GM06990 (cell line): ENCODE results near the gene GRM8.

Source experiments
- DNase-seq: peaks from one replicate; pipeline ENCODE4 v3.0.0-alpha.2; 2011; ENCODE audit not compliant: insufficient read length; ENCODE audit errors: extremely low read depth
- H3K27me3 ChIP-seq: replicated peaks from 2 replicates; pipeline ENCODE4 v1.6.0; 2011; ENCODE audit warnings: low read length; ENCODE audit not compliant: control insufficient read depth, insufficient read depth
- H3K36me3 ChIP-seq: 2 replicates; pipeline ENCODE4 v1.5.1; 2011; ENCODE audit warnings: low read length; ENCODE audit not compliant: control insufficient read depth, insufficient read depth
- H3K4me3 ChIP-seq: replicated peaks from 2 replicates; pipeline ENCODE4 v1.5.1; 2011; ENCODE audit warnings: low read depth, mild to moderate bottlenecking, control low read depth, low read length
- TF ChIP-seq, protein P1 (sequence below): IDR thresholded peaks from 2 replicates; pipeline ENCODE4 v1.5.1; 2011; ENCODE audit warnings: low read length, control low read depth, mild to moderate bottlenecking, inconsistent platforms; ENCODE audit not compliant: insufficient read depth, poor library complexity, severe bottlenecking

Gene GRM8

DNA sequence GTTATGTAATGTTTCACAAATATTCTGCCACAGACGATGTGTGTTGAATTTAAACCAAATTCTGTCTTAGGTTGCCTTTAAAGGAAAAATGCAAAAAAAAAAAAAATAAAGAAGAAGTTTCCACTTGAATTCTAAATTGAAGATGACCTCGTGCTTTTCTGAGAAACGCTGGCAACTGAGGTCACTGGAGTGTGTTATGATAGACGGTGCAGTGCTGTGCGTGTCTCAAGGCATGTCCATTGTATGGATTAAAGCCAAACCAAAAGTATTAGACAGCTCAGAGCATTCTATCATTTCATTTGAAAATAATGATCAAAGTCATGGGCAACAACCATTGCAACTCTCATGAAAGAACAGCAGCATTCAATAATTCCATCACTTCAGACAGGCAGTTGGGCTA lies 483.9 kb downstream of the GRM8 start:
- no peak for DNase-seq
- no peaks in the 10 kb centered on the region for H3K27me3 ChIP-seq
- H3K4me3 ChIP-seq, result no peak overlapping the region
- H3K36me3 ChIP-seq, result no peaks in the 10 kb centered on the region
- TF ChIP-seq, protein P1, sequence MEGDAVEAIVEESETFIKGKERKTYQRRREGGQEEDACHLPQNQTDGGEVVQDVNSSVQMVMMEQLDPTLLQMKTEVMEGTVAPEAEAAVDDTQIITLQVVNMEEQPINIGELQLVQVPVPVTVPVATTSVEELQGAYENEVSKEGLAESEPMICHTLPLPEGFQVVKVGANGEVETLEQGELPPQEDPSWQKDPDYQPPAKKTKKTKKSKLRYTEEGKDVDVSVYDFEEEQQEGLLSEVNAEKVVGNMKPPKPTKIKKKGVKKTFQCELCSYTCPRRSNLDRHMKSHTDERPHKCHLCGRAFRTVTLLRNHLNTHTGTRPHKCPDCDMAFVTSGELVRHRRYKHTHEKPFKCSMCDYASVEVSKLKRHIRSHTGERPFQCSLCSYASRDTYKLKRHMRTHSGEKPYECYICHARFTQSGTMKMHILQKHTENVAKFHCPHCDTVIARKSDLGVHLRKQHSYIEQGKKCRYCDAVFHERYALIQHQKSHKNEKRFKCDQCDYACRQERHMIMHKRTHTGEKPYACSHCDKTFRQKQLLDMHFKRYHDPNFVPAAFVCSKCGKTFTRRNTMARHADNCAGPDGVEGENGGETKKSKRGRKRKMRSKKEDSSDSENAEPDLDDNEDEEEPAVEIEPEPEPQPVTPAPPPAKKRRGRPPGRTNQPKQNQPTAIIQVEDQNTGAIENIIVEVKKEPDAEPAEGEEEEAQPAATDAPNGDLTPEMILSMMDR, result no peak

DNA sequence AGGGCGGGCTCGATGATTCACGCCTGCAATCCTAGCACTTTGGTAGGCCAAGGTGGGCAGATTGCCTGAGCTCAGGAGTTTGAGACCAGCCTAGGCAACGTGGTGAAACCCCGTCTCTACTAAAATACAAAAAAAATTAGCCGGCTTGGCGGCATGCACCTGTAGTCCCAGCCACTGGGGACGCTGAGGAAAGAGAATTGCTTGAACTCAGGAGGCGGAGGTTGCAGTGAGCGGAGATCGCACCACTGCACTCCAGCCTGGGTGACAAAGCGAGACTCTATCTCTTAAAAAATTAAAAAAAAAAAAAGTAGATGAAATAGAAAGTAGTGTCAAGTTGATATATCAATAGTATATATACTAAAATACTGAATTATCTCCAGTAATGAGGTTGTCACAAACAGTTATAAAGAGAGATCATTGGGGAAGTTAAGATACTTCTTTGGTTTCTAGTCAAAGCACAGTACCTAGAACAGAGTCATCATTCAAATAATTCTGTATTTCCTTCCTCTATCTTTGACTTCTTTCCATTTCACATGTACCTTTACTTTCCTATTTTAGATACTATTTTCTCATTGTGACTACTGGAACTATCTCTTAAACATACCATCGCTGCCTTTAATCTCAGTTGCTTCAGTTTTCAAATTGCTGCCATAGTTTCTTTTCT lies 491.7 kb downstream of the GRM8 start:
- TF ChIP-seq, protein P1, result no peak
- DNase-seq, result no peak
- no peaks in the 10 kb centered on the region for H3K27me3 ChIP-seq
- H3K4me3 ChIP-seq, result no peak overlapping the region
- H3K36me3 ChIP-seq, result no peaks in the 10 kb centered on the region

DNA sequence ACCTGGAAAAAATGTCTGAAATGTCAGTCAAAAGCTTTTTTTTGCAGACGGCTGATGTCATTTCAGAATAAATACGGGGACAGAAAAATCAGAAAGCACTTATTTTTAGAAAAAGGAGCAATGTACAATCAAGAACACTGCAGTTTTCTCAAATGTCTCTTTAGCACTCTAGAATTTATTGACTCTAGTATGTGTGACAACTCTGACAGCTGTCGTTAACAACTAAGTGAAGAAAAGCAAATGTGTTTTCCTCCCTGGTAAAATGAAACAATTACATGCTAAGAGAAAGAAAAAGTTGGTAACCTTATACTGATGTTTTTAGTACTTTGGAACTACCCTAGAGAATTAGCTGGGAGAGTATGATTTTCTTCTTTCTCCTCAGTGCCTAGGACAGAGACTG lies 497.4 kb downstream of the GRM8 start:
- H3K36me3 ChIP-seq, result no peaks in the 10 kb centered on the region
- H3K27me3 ChIP-seq, result no peaks in the 10 kb centered on the region
- no peak overlapping the region for H3K4me3 ChIP-seq
- TF ChIP-seq, protein P1, result no peak
- no peak for DNase-seq

DNA sequence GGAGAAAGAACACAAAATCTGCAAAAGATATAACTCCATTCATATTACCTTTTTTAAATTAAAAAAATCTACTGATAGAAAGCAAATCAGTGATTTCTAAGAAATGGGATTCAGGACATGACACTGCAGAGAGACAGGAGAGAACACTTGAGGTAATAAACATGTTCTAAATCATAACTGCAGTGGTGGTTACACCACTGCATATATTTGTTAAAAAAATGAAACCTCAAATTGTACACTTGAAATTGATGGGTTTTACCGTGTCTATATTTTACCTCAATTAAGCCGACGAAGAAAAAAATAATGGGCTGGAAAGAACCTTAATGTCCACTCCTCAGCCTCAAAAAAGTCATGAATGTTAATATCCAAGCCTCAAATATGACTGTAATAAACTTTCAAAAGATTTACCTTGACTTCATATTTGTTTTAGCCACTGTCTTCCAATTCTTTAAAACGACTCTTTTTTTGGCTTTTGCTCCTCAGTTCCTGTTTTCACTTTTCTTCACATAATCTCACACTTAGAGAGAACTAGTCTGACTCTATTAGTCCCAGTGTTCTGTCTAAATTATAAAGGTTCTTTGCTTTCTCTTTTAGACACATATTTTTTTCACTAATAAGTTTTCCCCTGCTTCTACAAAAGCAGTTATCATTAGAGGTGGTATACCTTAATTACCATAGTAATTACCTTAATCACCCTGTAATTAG lies 502.4 kb downstream of the GRM8 start:
- TF ChIP-seq, protein P1, result no peak

DNA sequence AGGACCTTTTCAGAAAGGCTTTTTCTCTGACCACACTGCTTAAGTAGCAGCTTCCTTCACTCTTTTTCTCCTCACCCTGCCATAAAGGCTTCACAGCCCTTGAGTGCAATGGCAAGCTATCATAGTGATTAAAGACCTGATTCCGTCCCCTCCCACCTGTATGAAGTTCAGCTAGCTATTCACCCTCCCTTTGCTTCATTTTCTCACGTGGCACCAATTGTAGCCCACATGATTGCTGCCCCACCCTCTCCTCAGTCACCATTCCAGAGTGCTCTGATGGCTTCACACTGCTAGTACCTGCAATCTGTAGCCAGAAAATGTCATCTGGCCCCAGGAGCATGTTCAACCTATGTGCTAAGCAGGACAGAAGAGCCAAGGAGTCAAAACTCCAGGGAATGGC lies 523.8 kb downstream of the GRM8 start:
- Histone ChIP-seq H3K4me3 (no peak overlapping the region), H3K27me3 (no peaks in the 10 kb centered on the region), H3K36me3 (no peaks in the 10 kb centered on the region)
- TF ChIP-seq, protein P1, result no peak
- no peak for DNase-seq

More for the DNA sequence above, 502.4 kb downstream of the GRM8 start:
- H3K4me3 ChIP-seq, result no peak overlapping the region
- no peaks in the 10 kb centered on the region for H3K36me3 ChIP-seq
- no peak for DNase-seq
- no peaks in the 10 kb centered on the region for H3K27me3 ChIP-seq
